H1 (cell line): ENCODE data around the gene SLC44A5. TPM values are rescaled to one million over a fixed set of nuclear protein-coding genes. Genes with fewer than 3 reads are reported as not detected.

Experiments
- CTCF ChIA-PET: fragments of 300-600 bp; sonication (Branson Sonifier 250); formaldehyde crosslinking; loops from one replicate; lab custom pipeline; 2021; ENCODE audit not compliant: partially characterized antibody; lab: Charles Lee
- POLR2A ChIA-PET: fragments of 300-600 bp; sonication (Branson Sonifier 250); formaldehyde crosslinking; loops from one replicate; lab custom pipeline; 2021; ENCODE audit warnings: inconsistent platforms; ENCODE audit not compliant: partially characterized antibody; lab: Charles Lee
- DNase-seq, 2 experiments: peaks; one replicate each; pipeline versions ENCODE4 v3.0.0 to v3.0.0-alpha.2; 2010 to 2022; ENCODE audit warnings: low spot score in 2 of 2, low read depth in 1 of 2, mixed read lengths in 1 of 2
- FAIRE-seq: peaks from 2 replicates; lab custom pipeline; 2011; peaks lifted over from hg19 to GRCh38; lab: Jason Lieb, UNC
- H2AFZ ChIP-seq: 2 replicates; pipeline ENCODE4 v1.8.1; 2012; ENCODE audit warnings: low read length, inconsistent platforms
- H2AK5ac ChIP-seq: 2 replicates; pipeline ENCODE4 v1.6.1; 2013; ENCODE audit warnings: low read depth, low read length
- H2BK120ac ChIP-seq: replicated peaks from 2 replicates; pipeline ENCODE3; 2013; ENCODE audit warnings: low read depth, low read length, inconsistent platforms
- H2BK12ac ChIP-seq: 2 replicates; pipeline ENCODE4 v1.6.1; 2013; ENCODE audit warnings: low read depth, low read length
- H2BK15ac ChIP-seq: 2 replicates; pipeline ENCODE4 v1.6.1; 2013; ENCODE audit warnings: low read length
- H2BK20ac ChIP-seq: 2 replicates; pipeline ENCODE4 v1.6.1; 2013; ENCODE audit warnings: low read length
- H2BK5ac ChIP-seq: 2 replicates; pipeline ENCODE4 v1.6.1; 2013; ENCODE audit warnings: low read depth, low read length
- H3K14ac ChIP-seq: 2 replicates; pipeline ENCODE4 v1.6.1; 2013; ENCODE audit warnings: inconsistent platforms; ENCODE audit not compliant: insufficient read length
- H3K18ac ChIP-seq: 2 replicates; pipeline ENCODE4 v1.6.1; 2013; ENCODE audit warnings: low read length; ENCODE audit errors: extremely low read depth
- H3K23ac ChIP-seq: 2 replicates; pipeline ENCODE4 v1.6.1; 2013; ENCODE audit warnings: inconsistent platforms; ENCODE audit not compliant: insufficient read length
- H3K23me2 ChIP-seq: 2 replicates; pipeline ENCODE4 v1.6.1; 2013; ENCODE audit warnings: low read depth, low read length
- H3K27ac ChIP-seq: 2 replicates; pipeline ENCODE4 v1.6.1; 2011; ENCODE audit warnings: low read depth, low read length, inconsistent platforms
- H3K27me3 ChIP-seq, 4 experiments: replicated peaks in 1 of 4; 1 replicate in 1 of 4; 2 replicates in 3 of 4; pipeline versions ENCODE4 v1.6.1 to v1.8.1; 2011 to 2013; ENCODE audit warnings: low read length in 3 of 4, mild to moderate bottlenecking in 3 of 4, inconsistent platforms in 2 of 4, mixed read lengths in 2 of 4, moderate library complexity in 1 of 4; ENCODE audit not compliant: control insufficient read depth in 3 of 4, insufficient read depth in 3 of 4; ENCODE audit errors: extremely low read depth in 1 of 4
- H3K36me3 ChIP-seq, 4 experiments: 2 replicates each; pipeline versions ENCODE4 v1.6.1 to v1.8.1; 2011 to 2013; ENCODE audit warnings: mild to moderate bottlenecking in 4 of 4, low read length in 3 of 4, moderate library complexity in 2 of 4, control low read depth in 1 of 4, inconsistent platforms in 1 of 4; ENCODE audit not compliant: insufficient read depth in 4 of 4, control insufficient read depth in 2 of 4
- H3K4ac ChIP-seq: replicated peaks from 2 replicates; pipeline ENCODE3; 2013; ENCODE audit warnings: low read length, low read depth, mixed read lengths, inconsistent platforms; ENCODE audit not compliant: insufficient read length
- H3K4me1 ChIP-seq, 4 experiments: replicated peaks in 1 of 4; 1 replicate in 1 of 4; 2 replicates in 3 of 4; pipeline versions ENCODE4 v1.6.1 to v1.8.1; 2011 to 2013; ENCODE audit warnings: low read length in 3 of 4, inconsistent platforms in 2 of 4, mixed read lengths in 1 of 4; ENCODE audit not compliant: insufficient read depth in 4 of 4, control insufficient read depth in 3 of 4
- H3K4me2 ChIP-seq, 2 experiments: 2 replicates each; pipeline versions ENCODE4 v1.6.1 to v1.8.1; 2011 to 2013; ENCODE audit warnings: low read depth in 2 of 2, low read length in 2 of 2, control low read depth in 1 of 2, inconsistent platforms in 1 of 2, mild to moderate bottlenecking in 1 of 2; ENCODE audit not compliant: insufficient read depth in 1 of 2
- H3K4me3 ChIP-seq, 4 experiments: fragments of 200-600, 300-600 bp in 1 of 4; sonication (generic), shearing (Covaris generic), sonication (Bioruptor Twin) in 1 of 4; 2 replicates each; pipeline versions ENCODE4 v1.5.1 to v1.8.1; 2011 to 2016; ENCODE audit warnings: low read length in 4 of 4, low read depth in 3 of 4, control low read depth in 2 of 4, inconsistent platforms in 2 of 4, mild to moderate bottlenecking in 2 of 4, mixed read lengths in 1 of 4, moderate library complexity in 1 of 4; ENCODE audit not compliant: insufficient read depth in 2 of 4; ENCODE audit errors: extremely low read depth in 1 of 4
- H3K56ac ChIP-seq: replicated peaks from 2 replicates; pipeline ENCODE3; 2013; ENCODE audit warnings: low read depth, mild to moderate bottlenecking, mixed read lengths, low read length, inconsistent platforms; ENCODE audit not compliant: insufficient read length
- H3K79me1 ChIP-seq: 2 replicates; pipeline ENCODE4 v1.6.1; 2013; ENCODE audit warnings: low read depth, low read length, control low read depth
- H3K79me2 ChIP-seq, 2 experiments: 2 replicates each; pipeline versions ENCODE4 v1.6.1 to v1.8.1; 2012 to 2013; ENCODE audit warnings: low read length in 2 of 2, mild to moderate bottlenecking in 2 of 2, inconsistent platforms in 1 of 2; ENCODE audit not compliant: insufficient read depth in 2 of 2, control insufficient read depth in 1 of 2
- H3K9ac ChIP-seq, 4 experiments: replicated peaks in 1 of 4; 1 replicate in 1 of 4; 2 replicates in 3 of 4; pipeline versions ENCODE4 v1.6.1 to v1.8.1; 2011 to 2013; ENCODE audit warnings: low read depth in 3 of 4, low read length in 3 of 4, control low read depth in 2 of 4, mild to moderate bottlenecking in 2 of 4, moderate library complexity in 2 of 4, inconsistent platforms in 1 of 4; ENCODE audit errors: extremely low read depth in 1 of 4
- H3K9me3 ChIP-seq, 2 experiments: 2 replicates each; pipeline versions ENCODE4 v1.6.1 to v1.8.1; 2012 to 2013; ENCODE audit warnings: mild to moderate bottlenecking in 2 of 2, moderate library complexity in 2 of 2, control low read depth in 1 of 2, inconsistent platforms in 1 of 2, low read depth in 1 of 2, low read length in 1 of 2, mixed read lengths in 1 of 2; ENCODE audit not compliant: insufficient read depth in 2 of 2
- H4K20me1 ChIP-seq, 2 experiments: replicated peaks in 1 of 2; 2 replicates each; pipeline versions ENCODE3 to v1.8.1; 2011 to 2013; ENCODE audit warnings: inconsistent platforms in 2 of 2, low read length in 2 of 2, mild to moderate bottlenecking in 1 of 2; ENCODE audit not compliant: insufficient read depth in 2 of 2, control insufficient read depth in 1 of 2
- H4K5ac ChIP-seq: 2 replicates; pipeline ENCODE4 v1.6.1; 2013; ENCODE audit warnings: low read length, low read depth, mixed read lengths, inconsistent platforms; ENCODE audit not compliant: insufficient read length
- H4K8ac ChIP-seq: 2 replicates; pipeline ENCODE4 v1.8.0; 2013; ENCODE audit warnings: mild to moderate bottlenecking, moderate library complexity, low read length, inconsistent platforms; ENCODE audit not compliant: insufficient read depth; ENCODE audit errors: extremely low read depth
- H4K91ac ChIP-seq: replicated peaks from 2 replicates; pipeline ENCODE3; 2013; ENCODE audit warnings: low read length, mixed read lengths, inconsistent platforms; ENCODE audit not compliant: insufficient read length
- ATF2 ChIP-seq: IDR thresholded peaks from 2 replicates; pipeline ENCODE4 v1.6.1; 2012; ENCODE audit warnings: low read length, inconsistent platforms
- CBX5 ChIP-seq: fragments of 300-800, 300-1000 bp; sonication (generic); IDR thresholded peaks from 2 replicates; pipeline ENCODE4 v1.7.1; 2016; ENCODE audit warnings: antibody characterized with exemption, low read length, low read depth
- CBX8 ChIP-seq: fragments of 300-800, 300-1000 bp; sonication (generic); IDR thresholded peaks from 2 replicates; pipeline ENCODE4 v1.7.1; 2016; ENCODE audit warnings: low read depth, low read length, borderline replicate concordance
- CTBP2 ChIP-seq: IDR thresholded peaks from 2 replicates; pipeline ENCODE4 v1.7.0; 2011; ENCODE audit warnings: borderline replicate concordance, mild to moderate bottlenecking, moderate library complexity, mixed read lengths, low read length; ENCODE audit not compliant: insufficient read depth, insufficient read length
- E2F6 ChIP-seq: IDR thresholded peaks from 2 replicates; pipeline ENCODE4 v1.6.1; 2012; ENCODE audit warnings: inconsistent platforms
- GTF2F1 ChIP-seq: IDR thresholded peaks from 2 replicates; pipeline ENCODE4 v1.6.1; 2012; ENCODE audit warnings: low read depth, low read length, improper control_type of control experiment, borderline replicate concordance
- KDM1A ChIP-seq: fragments of 200-600, 300-600 bp; sonication (generic); IDR thresholded peaks from 2 replicates; pipeline ENCODE4 v1.7.1; 2016; ENCODE audit warnings: mild to moderate bottlenecking, low read length, borderline replicate concordance
- RBBP5 ChIP-seq: IDR thresholded peaks from 2 replicates; pipeline ENCODE4 v1.7.1; 2012; ENCODE audit warnings: low read depth, mild to moderate bottlenecking, inconsistent platforms, low read length, moderate library complexity, borderline replicate concordance
- SIN3A ChIP-seq, 2 experiments: IDR thresholded peaks in 1 of 2; conservative IDR thresholded peaks in 1 of 2; 2 replicates each; pipeline ENCODE4 v1.6.1; 2011 to 2012; ENCODE audit warnings: low read length in 2 of 2, improper control_type of control experiment in 1 of 2, low read depth in 1 of 2, mild to moderate bottlenecking in 1 of 2
- SRF ChIP-seq: IDR thresholded peaks from 2 replicates; pipeline ENCODE4 v1.6.1; 2011; ENCODE audit warnings: mild to moderate bottlenecking, low read depth, low read length, moderate library complexity
- WGBS, 2 experiments: shearing (Covaris generic) in 1 of 2; methylation state at CpG; one replicate each; pipeline versions ENCODE4 v1.1.6 to v1.1.7; 2013 to 2015; ENCODE audit warnings: low lambda C conversion rate in 2 of 2, mixed read lengths in 2 of 2, inconsistent platforms in 1 of 2, low coverage in 1 of 2, missing lambda C conversion rate in 1 of 2; ENCODE audit not compliant: insufficient replicate concordance in 2 of 2, insufficient coverage in 1 of 2, insufficient read length in 1 of 2; ENCODE audit errors: extremely low coverage in 1 of 2, missing lambda C conversion rate in 1 of 2; 5-methylcytosine and 5-hydroxymethylcytosine counted together
- polyA plus RNA-seq, 7 experiments: library from polyadenylated mRNA; depleted of rRNA in 3 of 7; stranded (reverse) in 5 of 7; unstranded in 2 of 7; fragments of >200 nt in 5 of 7; fragments of 200-250 nt in 2 of 7; gene quantifications; 1 replicate in 5 of 7; 2 replicates in 1 of 7; 4 replicates in 1 of 7; pipeline versions ENCODE4 v1.2.1 to v1.2.3, GENCODE V29; 2011 to 2013; ENCODE audit warnings: missing spikeins in 2 of 7, mixed read lengths in 2 of 7
- total RNA-seq: library from RNA; stranded (reverse); fragmentation: NEBNext Ultra II Directional; extraction: Animal tissue kit (Norgen Biotek cat#: 25700); gene quantifications from 2 replicates; pipeline ENCODE4 v1.2.1, GENCODE V29; 2021

SLC44A5 gene
- total and polyA plus RNA-seq, 2 of the 8 experiments (the other 6 are each of a cell fraction or from before 2014, with no cell fraction given), result 1.8 to 3.3 TPM

- 86% methylated on average over 4 of the region's 4 CpGs; no CpG with 5 or more reads in 1 of the 2 experiments for WGBS, 2 experiments
- POLR2A ChIA-PET, result interaction anchor here (1.0 to 1.6 kb wide), 4 partner anchors 10 to 457 kb away, joined by 3 to 6 read pairs (median 4); partner anchors contain the start of gene RABGGTB
- Histone ChIP-seq H4K8ac (no peak overlapping the region), H3K23me2 (no peaks in the 10 kb centered on the region), H3K4ac (no peak overlapping the region), H3K9ac (no peak overlapping the region), H4K91ac (no peak overlapping the region), H3K36me3 (no peaks in the 10 kb centered on the region), H2BK12ac (no peak overlapping the region), H3K79me2 (no peaks in the 10 kb centered on the region), H3K27me3 (no peaks in the 10 kb centered on the region), H4K5ac (no peak overlapping the region), H2AK5ac (no peak overlapping the region), H3K23ac (no peak overlapping the region), H2AFZ (no peak overlapping the region), H2BK5ac (no peak overlapping the region), H3K14ac (no peak overlapping the region), H3K27ac (no peak overlapping the region), H3K18ac (no peak overlapping the region), H2BK120ac (no peak overlapping the region), H3K4me1 (peaks cover 0 to 3% (median 0%) of the 10 kb centered on the region in 4 experiments; a peak in 1 of 7 replicates), H3K9me3 (no peaks in the 10 kb centered on the region), H3K56ac (no peak overlapping the region), H4K20me1 (no peaks in the 10 kb centered on the region), H3K79me1 (no peaks in the 10 kb centered on the region), H3K4me3 (no peak overlapping the region), H2BK20ac (no peak overlapping the region), H2BK15ac (no peak overlapping the region), H3K4me2 (0 out of 4 replicates have a peak overlapping the region, but pooled peaks of 1 of the 2 experiments have one; percentile 27)
- FAIRE-seq, result no peak
- DNase-seq, result no peak
- CTCF ChIA-PET, result interaction anchor here (0.6 to 2.7 kb wide), 7 partner anchors 10 to 391 kb away, joined by 3 to 25 read pairs (median 4); no protein-coding TSS in a partner anchor
- peak; percentile 81 for TF ChIP-seq SRF
- no peak for TF ChIP-seq KDM1A
- no peak for TF ChIP-seq SIN3A (conservative IDR thresholded peaks at IDR 0.05 in 1 of 2, IDR thresholded peaks at IDR 0.05 in 1 of 2; ENCODE audit: low read depth in 1 of 2, low read length in 2 of 2)
- no peak for TF ChIP-seq ATF2
- no peak for TF ChIP-seq GTF2F1
- no peak for TF ChIP-seq E2F6
- no peak for TF ChIP-seq CTBP2
- no peak for TF ChIP-seq CBX5
- no peak for TF ChIP-seq CBX8
- TF ChIP-seq RBBP5, result peak; percentile 64; the same call in 1 of the 2 replicates
Observed at GRCh38 chr1:75328691-75329090, 282.2 kb downstream of the SLC44A5 start.
